Effector memory CD4-positive, alpha-beta T cell (primary cell): Measurements from ENCODE around the gene PRSS38.
"Not testable (repeated sequence)": the region's sequence is repeated elsewhere in the genome, so short reads cannot be mapped to it uniquely, and the experiment has no call there.

Experiments
- DNase-seq, 3 donors: peaks; one replicate each; pipeline ENCODE4 v3.0.0-alpha.2; 2020
- H3K27ac ChIP-seq: 2 replicates; pipeline ENCODE4 v1.7.0; 2013; ENCODE audit warnings: mild to moderate bottlenecking, low read length, moderate library complexity; ENCODE audit not compliant: insufficient read depth, poor library complexity, severe bottlenecking
- H3K27me3 ChIP-seq: replicated peaks from 2 replicates; pipeline ENCODE4 v1.7.0; 2013; ENCODE audit warnings: mild to moderate bottlenecking, low read length; ENCODE audit not compliant: insufficient read depth, control insufficient read depth, poor library complexity, severe bottlenecking
- H3K36me3 ChIP-seq: 2 replicates; pipeline ENCODE4 v1.7.0; 2013; ENCODE audit warnings: mild to moderate bottlenecking, low read length, moderate library complexity; ENCODE audit not compliant: control insufficient read depth, insufficient read depth
- H3K4me1 ChIP-seq: 2 replicates; pipeline ENCODE4 v1.7.0; 2013; ENCODE audit warnings: low read length, mild to moderate bottlenecking; ENCODE audit not compliant: control insufficient read depth, insufficient read depth, poor library complexity, severe bottlenecking
- H3K4me3 ChIP-seq: 2 replicates; pipeline ENCODE4 v1.7.0; 2013; ENCODE audit warnings: low read length, low read depth, mild to moderate bottlenecking; ENCODE audit not compliant: insufficient read depth, poor library complexity, severe bottlenecking
- H3K9me3 ChIP-seq: 2 replicates; pipeline ENCODE4 v1.7.0; 2013; ENCODE audit warnings: mild to moderate bottlenecking, low read length, moderate library complexity; ENCODE audit not compliant: control insufficient read depth

Gene PRSS38

GRCh38 chr1:227869279-227869842 is 53.9 kb downstream of the PRSS38 start:
- Histone ChIP-seq H3K36me3 (no peaks in the 10 kb centered on the region), H3K27ac (no peak overlapping the region), H3K4me1 (peaks cover 30% of the 10 kb centered on the region), H3K27me3 (no peaks in the 10 kb centered on the region), H3K4me3 (no peak overlapping the region), H3K9me3 (no peaks in the 10 kb centered on the region)
- no peak for DNase-seq

DNA sequence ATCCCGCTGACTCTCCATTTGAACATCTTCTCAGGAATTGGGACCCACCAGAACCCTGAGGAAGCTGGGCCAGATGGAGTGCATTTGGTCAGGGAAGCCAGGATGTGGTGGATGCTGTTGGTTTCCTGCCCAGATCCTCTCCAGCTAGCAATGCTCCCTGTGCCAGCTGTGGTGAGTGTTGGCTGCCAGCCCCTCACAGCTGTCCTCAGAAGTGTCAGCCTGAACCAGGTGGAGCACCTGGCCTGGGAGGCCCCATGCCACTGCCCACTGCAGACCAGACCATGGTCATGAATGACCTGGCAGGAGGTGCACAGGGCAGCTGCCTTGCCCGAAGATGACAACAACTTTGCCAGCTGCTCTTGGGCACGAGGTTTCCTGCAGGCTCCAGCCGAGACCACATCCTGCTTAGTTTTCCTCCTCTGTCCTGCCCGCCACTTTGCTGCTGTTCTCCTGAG is 54.4 kb downstream of the PRSS38 start:
- H3K9me3 ChIP-seq: no peaks in the 10 kb centered on the region
- no peak overlapping the region for H3K27ac ChIP-seq
- H3K27me3 ChIP-seq: no peaks in the 10 kb centered on the region
- H3K4me3 ChIP-seq: peak overlapping the region; percentile 31
- DNase-seq: no peak
- peaks cover 30% of the 10 kb centered on the region for H3K4me1 ChIP-seq
- H3K36me3 ChIP-seq: no peaks in the 10 kb centered on the region

DNA sequence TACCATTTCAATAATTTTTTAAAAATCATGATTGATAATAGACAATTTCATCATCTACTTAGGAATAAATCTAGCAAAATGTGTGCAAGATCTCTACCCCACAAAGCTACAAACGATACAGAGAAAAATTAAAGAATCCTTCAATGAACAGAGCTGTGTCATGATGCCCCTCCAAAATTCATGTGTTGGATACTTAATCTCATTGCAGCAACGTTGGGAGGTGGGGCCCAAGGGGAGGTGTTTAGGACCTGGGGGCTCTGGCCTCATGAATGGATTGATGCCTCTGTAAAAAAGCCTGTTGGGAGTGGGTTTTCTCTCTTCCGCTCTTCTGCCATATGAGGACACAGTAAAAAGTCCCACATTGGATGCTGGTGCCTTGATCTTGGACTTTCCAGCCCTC is 54.9 kb downstream of the PRSS38 start:
- no peaks in the 10 kb centered on the region for H3K27me3 ChIP-seq
- H3K36me3 ChIP-seq: no peaks in the 10 kb centered on the region
- no peak for DNase-seq
- H3K27ac ChIP-seq: no peak overlapping the region
- H3K4me1 ChIP-seq: peaks cover 30% of the 10 kb centered on the region
- peak overlapping the region; percentile 31 for H3K4me3 ChIP-seq
- no peaks in the 10 kb centered on the region for H3K9me3 ChIP-seq

- H3K9me3 ChIP-seq: not testable (repeated sequence)
These were observed 56.4 kb downstream of the PRSS38 start for GRCh38 chr1:227871892-227872291.

DNA sequence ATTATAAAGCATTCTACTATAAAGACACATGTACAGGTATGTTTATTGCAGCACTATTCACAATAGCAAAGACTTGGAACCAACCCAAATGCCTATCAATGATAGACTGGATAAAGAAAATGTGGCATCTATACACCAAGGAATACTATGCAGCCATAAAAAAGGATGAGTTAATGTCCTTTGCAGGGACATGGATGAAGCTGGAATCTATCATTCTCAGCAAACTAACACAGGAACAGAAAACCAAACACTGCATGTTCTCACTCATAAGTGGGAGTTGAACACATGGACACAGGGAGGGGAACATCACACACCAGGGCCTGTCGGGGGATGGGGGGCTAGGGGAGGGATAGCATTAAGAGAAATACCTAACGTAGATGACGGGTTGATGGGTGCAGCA is 62.3 kb downstream of the PRSS38 start:
- DNase-seq, H3K36me3 ChIP-seq, H3K4me1 ChIP-seq, H3K27ac ChIP-seq, H3K27me3 ChIP-seq, H3K4me3 ChIP-seq, H3K9me3 ChIP-seq: not testable (repeated sequence)

More at GRCh38 chr1:227871892-227872291, 56.4 kb downstream of the PRSS38 start:
- H3K27ac ChIP-seq, DNase-seq, H3K4me3 ChIP-seq, H3K36me3 ChIP-seq, H3K27me3 ChIP-seq: not testable (repeated sequence)
- peaks cover 30% of the 10 kb centered on the region for H3K4me1 ChIP-seq

DNA sequence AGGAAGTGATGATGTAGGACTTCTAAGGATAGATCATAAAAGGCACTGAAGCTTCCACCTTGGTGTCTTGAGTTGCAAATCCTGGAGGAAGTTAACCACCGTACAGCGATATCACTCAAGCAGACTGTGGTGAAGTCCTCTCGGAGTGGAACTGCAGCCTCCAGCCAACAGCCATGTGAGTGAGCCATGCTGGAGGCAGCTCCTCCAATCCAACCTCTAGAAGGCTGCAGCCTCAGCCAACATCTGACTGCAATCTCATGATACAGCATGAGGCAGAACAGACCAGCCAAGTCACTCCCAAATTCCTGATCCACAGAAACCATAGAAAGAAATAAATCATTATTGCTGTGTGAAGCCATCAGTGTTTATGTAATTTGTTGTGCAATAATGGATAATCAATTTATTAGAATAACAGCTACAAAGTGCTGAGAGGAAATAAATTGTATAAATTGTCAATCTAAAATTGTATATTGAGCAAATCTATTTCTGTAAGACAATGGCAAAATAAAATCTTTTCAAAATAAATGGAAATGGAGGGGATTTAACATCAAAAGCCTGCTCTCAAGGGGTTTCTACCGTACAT is 65.0 kb downstream of the PRSS38 start:
- no peak for DNase-seq
- H3K36me3 ChIP-seq: no peaks in the 10 kb centered on the region
- no peaks in the 10 kb centered on the region for H3K27me3 ChIP-seq
- H3K4me3 ChIP-seq: no peak overlapping the region
- H3K4me1 ChIP-seq: peaks cover 15% of the 10 kb centered on the region
- no peaks in the 10 kb centered on the region for H3K9me3 ChIP-seq
- H3K27ac ChIP-seq: no peak overlapping the region

GRCh38 chr1:227883073-227883520 is 67.6 kb downstream of the PRSS38 start:
- H3K4me3 ChIP-seq: no peak overlapping the region

DNA sequence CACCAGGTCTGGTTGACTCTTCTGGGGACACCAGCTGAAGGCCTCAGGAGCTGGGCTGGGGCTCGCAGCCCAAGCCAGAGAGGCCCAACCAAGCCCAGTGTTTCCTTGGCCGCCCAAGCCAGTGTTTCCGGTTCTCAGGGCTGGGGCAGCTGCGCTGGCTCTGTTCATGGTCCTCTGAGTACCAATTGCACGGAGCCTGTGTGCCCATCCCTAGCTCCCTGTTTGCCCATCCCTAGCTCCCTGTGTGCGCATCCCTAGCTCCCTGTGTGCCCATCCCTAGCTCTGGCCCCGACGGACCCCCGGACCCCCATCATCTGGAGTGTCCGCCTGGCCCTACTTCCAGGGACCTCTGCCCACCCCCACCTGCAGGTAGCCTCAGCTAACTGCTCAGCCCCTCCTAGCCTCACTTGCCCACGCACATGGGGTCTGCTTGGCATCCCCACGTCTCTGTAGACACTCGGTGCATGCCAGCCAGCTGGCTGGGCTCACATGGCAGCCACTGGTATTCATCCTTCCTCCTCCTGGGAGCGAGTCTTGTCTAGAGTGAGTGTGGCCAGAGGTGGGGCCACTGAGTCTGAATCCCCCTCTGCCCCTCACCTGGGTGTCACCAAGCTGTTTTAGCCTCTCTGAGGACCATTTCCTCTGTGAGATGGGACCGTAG is 68.3 kb downstream of the PRSS38 start:
- Histone ChIP-seq H3K4me3 (no peak overlapping the region), H3K4me1 (peaks cover 43% of the 10 kb centered on the region), H3K27ac (no peak overlapping the region), H3K27me3 (no peaks in the 10 kb centered on the region), H3K9me3 (no peaks in the 10 kb centered on the region), H3K36me3 (no peaks in the 10 kb centered on the region)
- DNase-seq: no peak

More at GRCh38 chr1:227883073-227883520, 67.6 kb downstream of the PRSS38 start:
- no peaks in the 10 kb centered on the region for H3K27me3 ChIP-seq
- no peaks in the 10 kb centered on the region for H3K36me3 ChIP-seq
- no peak overlapping the region for H3K27ac ChIP-seq
- H3K4me1 ChIP-seq: peaks cover 41% of the 10 kb centered on the region
- DNase-seq: no peak
- H3K9me3 ChIP-seq: no peaks in the 10 kb centered on the region

DNA sequence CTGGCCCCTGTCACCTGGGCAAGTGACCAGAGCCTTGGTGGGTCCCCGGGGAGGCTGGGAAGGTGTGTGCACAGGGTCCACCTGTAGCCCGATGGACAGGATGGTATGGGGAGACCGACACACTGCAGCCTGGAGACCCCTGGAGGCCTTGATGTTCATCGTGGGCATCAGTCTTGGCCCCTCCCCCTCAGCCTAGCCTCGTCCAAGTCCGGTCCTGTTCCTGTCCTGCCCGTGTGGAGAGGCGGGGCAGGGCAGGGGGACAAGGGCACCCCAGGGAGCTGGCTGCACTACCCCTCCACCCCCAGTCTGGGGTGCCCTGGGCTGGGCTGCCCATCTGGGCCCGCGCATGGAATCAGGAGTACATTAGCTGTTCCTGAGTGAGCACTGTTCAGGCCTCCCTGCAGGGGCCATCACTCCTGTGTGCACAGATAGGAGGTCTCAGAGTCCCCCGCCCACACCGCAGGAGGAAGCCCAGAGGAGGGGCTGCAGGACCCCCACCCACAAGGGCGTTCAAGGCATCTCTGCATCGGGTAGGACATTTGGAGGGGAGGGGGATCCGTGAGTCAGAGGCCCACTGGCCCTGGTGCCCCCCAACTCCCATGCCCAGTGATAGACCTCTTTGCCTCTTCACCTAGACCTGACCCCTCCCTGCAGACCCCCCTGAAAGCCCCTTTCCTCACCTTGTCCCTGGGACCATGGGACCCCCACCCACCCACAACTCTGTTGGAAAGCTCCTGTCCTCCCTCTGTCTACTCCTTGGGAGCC is 69.1 kb downstream of the PRSS38 start:
- no peaks in the 10 kb centered on the region for H3K9me3 ChIP-seq
- H3K27me3 ChIP-seq: no peaks in the 10 kb centered on the region
- H3K36me3 ChIP-seq: no peaks in the 10 kb centered on the region
- no peak for DNase-seq
- H3K4me1 ChIP-seq: peaks cover 43% of the 10 kb centered on the region
- H3K4me3 ChIP-seq: no peak overlapping the region
- H3K27ac ChIP-seq: peak overlapping the region; percentile 40
